ENCODE results near the gene KANSL1.

KANSL1 gene

GRCh38 chr17:46163929-46164594 lies 29.2 kb downstream of the KANSL1 start:
- no peak for DNase-seq (ENCODE audit: low read depth)
- no peak overlapping the region for H3K4me3 ChIP-seq (ENCODE audit: low read depth, low read length)
- TF ChIP-seq, protein P1, sequence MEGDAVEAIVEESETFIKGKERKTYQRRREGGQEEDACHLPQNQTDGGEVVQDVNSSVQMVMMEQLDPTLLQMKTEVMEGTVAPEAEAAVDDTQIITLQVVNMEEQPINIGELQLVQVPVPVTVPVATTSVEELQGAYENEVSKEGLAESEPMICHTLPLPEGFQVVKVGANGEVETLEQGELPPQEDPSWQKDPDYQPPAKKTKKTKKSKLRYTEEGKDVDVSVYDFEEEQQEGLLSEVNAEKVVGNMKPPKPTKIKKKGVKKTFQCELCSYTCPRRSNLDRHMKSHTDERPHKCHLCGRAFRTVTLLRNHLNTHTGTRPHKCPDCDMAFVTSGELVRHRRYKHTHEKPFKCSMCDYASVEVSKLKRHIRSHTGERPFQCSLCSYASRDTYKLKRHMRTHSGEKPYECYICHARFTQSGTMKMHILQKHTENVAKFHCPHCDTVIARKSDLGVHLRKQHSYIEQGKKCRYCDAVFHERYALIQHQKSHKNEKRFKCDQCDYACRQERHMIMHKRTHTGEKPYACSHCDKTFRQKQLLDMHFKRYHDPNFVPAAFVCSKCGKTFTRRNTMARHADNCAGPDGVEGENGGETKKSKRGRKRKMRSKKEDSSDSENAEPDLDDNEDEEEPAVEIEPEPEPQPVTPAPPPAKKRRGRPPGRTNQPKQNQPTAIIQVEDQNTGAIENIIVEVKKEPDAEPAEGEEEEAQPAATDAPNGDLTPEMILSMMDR (conservative IDR thresholded peaks at IDR 0.05; ENCODE audit: low read depth, low read length): no peak

GRCh38 chr17:46163316-46163715 lies 29.9 kb downstream of the KANSL1 start:
- no peak overlapping the region for H3K4me3 ChIP-seq (ENCODE audit: low read depth, low read length)
- TF ChIP-seq, protein P1 (conservative IDR thresholded peaks at IDR 0.05; ENCODE audit: low read depth, low read length): no peak
- DNase-seq (ENCODE audit: low read depth): no peak

DNA sequence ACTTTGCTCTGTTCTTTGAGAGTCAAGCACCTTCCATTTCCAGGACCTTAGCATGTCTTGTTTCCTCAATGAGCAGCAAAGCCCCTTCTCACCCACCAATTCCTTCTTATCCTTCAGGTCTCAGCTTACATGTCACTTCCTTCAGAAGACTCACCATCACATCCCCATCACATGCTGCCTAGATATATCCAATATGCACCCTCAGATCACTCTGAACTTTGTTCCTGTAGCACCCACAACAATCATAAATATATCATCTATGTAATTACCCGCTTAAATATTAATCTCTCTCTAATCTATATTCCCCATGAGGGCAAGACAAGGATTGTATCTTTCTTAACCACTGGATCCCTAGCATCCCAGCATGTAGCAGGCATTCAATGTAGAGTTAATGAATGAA lies 30.4 kb downstream of the KANSL1 start:
- TF ChIP-seq, protein P1 (conservative IDR thresholded peaks at IDR 0.05; ENCODE audit: low read depth, low read length): no peak
- DNase-seq (ENCODE audit: low read depth): no peak
- H3K4me3 ChIP-seq (ENCODE audit: low read depth, low read length): no peak overlapping the region

- DNase-seq (ENCODE audit: low read depth): no peak
- TF ChIP-seq, protein P1 (conservative IDR thresholded peaks at IDR 0.05; ENCODE audit: low read depth, low read length): no peak
- H3K4me3 ChIP-seq (ENCODE audit: low read depth, low read length): no peak overlapping the region
Measured at GRCh38 chr17:46160169-46160568, 33.1 kb downstream of the KANSL1 start.

DNA sequence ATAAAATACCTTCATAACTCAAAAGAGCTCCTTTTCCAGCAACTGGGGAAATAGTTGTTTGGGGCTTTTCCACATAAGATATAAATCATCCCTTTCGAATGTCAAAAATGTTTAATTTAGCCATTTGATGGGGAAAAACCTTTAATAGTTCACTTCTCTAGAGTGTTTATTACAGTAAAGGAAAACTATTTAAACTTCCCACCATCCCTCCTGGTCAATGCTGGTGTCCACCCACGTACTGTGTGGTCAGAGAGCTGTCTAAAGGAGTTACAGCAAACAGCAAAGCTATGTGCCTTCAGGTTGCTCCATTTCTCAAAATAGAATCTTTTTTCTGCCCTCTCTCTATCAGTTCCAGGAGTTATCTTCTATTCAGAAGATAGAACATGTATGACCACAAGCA lies 33.5 kb downstream of the KANSL1 start:
- peak; percentile 79 for DNase-seq (ENCODE audit: low read depth)
- H3K4me3 ChIP-seq (ENCODE audit: low read depth, low read length): no peak overlapping the region
- TF ChIP-seq, protein P1 (conservative IDR thresholded peaks at IDR 0.05; ENCODE audit: low read depth, low read length): no peak

DNA sequence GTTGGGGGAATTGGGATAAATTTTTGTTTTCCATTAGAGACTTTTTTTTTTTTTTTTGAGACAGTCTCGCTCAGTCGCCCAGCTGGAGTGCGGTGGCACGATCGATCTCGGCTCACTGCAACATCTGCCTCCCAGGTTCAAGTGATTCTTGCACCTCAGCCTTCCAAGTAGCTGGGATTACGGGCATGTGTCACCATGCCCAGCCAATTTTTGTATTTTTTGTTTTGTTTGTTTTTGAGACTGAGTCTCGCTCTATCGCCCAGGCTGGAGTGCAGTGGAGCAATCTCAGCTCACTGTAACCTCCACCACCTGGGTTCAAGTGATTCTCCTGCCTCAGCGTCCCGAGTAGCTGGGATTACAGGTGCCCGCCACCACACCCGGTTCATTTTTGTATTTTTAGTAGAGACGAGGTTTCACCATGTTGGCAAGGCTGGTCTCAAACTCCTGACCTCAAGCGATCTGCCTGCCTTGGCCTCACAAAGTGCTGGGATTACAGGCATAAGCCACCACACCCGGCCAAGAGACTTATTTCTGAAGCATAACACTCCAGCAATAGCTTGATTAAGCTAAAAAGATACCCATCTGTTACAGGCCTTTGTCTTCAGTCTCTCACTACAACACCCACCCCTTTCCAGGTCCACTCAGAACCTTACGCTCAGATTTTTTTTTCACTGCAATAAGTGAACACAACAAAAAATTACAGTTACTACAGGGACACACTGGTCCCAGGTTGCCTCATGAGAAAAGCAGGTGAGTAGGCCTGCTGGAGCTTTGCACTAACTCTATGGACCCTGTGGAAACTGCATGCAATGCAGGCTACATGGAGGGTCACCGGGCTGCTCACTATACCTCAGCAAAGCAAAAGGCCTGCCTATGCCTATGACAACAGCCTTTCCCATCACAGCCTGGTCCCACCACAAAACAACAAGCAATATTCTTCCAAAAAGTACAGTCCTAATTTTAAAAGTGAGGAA lies 34.6 kb downstream of the KANSL1 start:
- DNase-seq (ENCODE audit: low read depth): no peak
- TF ChIP-seq, protein P1 (conservative IDR thresholded peaks at IDR 0.05; ENCODE audit: low read depth, low read length): no peak
- H3K4me3 ChIP-seq (ENCODE audit: low read depth, low read length): no peak overlapping the region
